Endothelial cell of umbilical vein (primary cell): ENCODE measurements around the gene TYW5. TPM values are rescaled to one million over a fixed set of nuclear protein-coding genes. Genes with fewer than 3 reads are reported as not detected.

Source experiments
- BruUV-seq: library from RNA; stranded (reverse); fragments of 400-500 nt; replicated peaks from 2 replicates; lab custom pipeline; 2021; lab: Mats Ljungman, UMichigan
- CTCF ChIA-PET: fragments of 300-600, 350-600 bp; sonication (Branson Sonifier 250); formaldehyde crosslinking; loops from one replicate; lab custom pipeline; 2021; ENCODE audit warnings: antibody characterized with exemption, inconsistent platforms; lab: Charles Lee
- POLR2A ChIA-PET: fragments of 300-600, 350-600 bp; sonication (Branson Sonifier 250); formaldehyde crosslinking; loops from one replicate; lab custom pipeline; 2021; ENCODE audit warnings: antibody characterized with exemption, inconsistent platforms; lab: Charles Lee
- DNase-seq: peaks from one replicate; pipeline ENCODE4 v3.0.0-alpha.2; 2011; ENCODE audit warnings: low read depth, low spot score
- FAIRE-seq: peaks from 2 replicates; lab custom pipeline; 2011; peaks lifted over from hg19 to GRCh38; lab: Jason Lieb, UNC
- H2AFZ ChIP-seq: 2 replicates; pipeline ENCODE4 v1.6.0; 2012; ENCODE audit warnings: low read depth, low read length, control low read depth, inconsistent platforms
- H3K27ac ChIP-seq: 2 replicates; pipeline ENCODE4 v1.5.1; 2011; ENCODE audit warnings: low read depth, mild to moderate bottlenecking, control low read depth, low read length, moderate library complexity; ENCODE audit not compliant: insufficient read depth
- H3K27me3 ChIP-seq, 2 experiments: 2 replicates each; pipeline versions ENCODE4 v1.6.0 to v1.6.1; 2011; ENCODE audit warnings: low read length in 2 of 2, mixed read lengths in 1 of 2; ENCODE audit not compliant: control insufficient read depth in 2 of 2, insufficient read depth in 2 of 2
- H3K36me3 ChIP-seq, 2 experiments: 2 replicates in 1 of 2; 3 replicates in 1 of 2; pipeline ENCODE4 v1.5.1; 2011; ENCODE audit warnings: low read length in 2 of 2, mild to moderate bottlenecking in 1 of 2, moderate library complexity in 1 of 2; ENCODE audit not compliant: control insufficient read depth in 2 of 2, insufficient read depth in 2 of 2; ENCODE audit errors: extremely low read depth in 1 of 2
- H3K4me1 ChIP-seq: 3 replicates; pipeline ENCODE4 v1.5.1; 2011; ENCODE audit warnings: mild to moderate bottlenecking, low read length; ENCODE audit not compliant: control insufficient read depth, insufficient read depth; ENCODE audit errors: extremely low read depth
- H3K4me2 ChIP-seq: 2 replicates; pipeline ENCODE4 v1.6.1; 2011; ENCODE audit warnings: low read length, control low read depth, mixed read lengths; ENCODE audit not compliant: insufficient read depth
- H3K4me3 ChIP-seq, 3 experiments: fragments of 200-600 bp in 1 of 3; sonication (generic), shearing (Covaris generic) in 1 of 3; replicated peaks in 1 of 3; 2 replicates each; pipeline ENCODE4 v1.5.1; 2011 to 2016; ENCODE audit warnings: control low read depth in 3 of 3, low read length in 3 of 3, mild to moderate bottlenecking in 2 of 3, inconsistent platforms in 1 of 3, low read depth in 1 of 3, moderate library complexity in 1 of 3; ENCODE audit not compliant: insufficient read depth in 1 of 3
- H3K79me2 ChIP-seq: 2 replicates; pipeline ENCODE4 v1.6.0; 2012; ENCODE audit warnings: low read length, inconsistent platforms; ENCODE audit not compliant: control insufficient read depth, insufficient read depth
- H3K9ac ChIP-seq: replicated peaks from 2 replicates; pipeline ENCODE3; 2011; ENCODE audit warnings: low read length, control low read depth; ENCODE audit not compliant: insufficient read depth; ENCODE audit errors: extremely low read depth
- H3K9me1 ChIP-seq: replicated peaks from 3 replicates; pipeline ENCODE4 v1.6.0; 2011; ENCODE audit warnings: mild to moderate bottlenecking, low read length; ENCODE audit not compliant: control insufficient read depth, insufficient read depth; ENCODE audit errors: extremely low read depth
- H3K9me3 ChIP-seq: replicated peaks from 2 replicates; pipeline ENCODE4 v1.5.1; 2012; ENCODE audit warnings: low read length, inconsistent platforms; ENCODE audit not compliant: control insufficient read depth, insufficient read depth
- H4K20me1 ChIP-seq: replicated peaks from 2 replicates; pipeline ENCODE3; 2011; ENCODE audit warnings: mild to moderate bottlenecking, low read length; ENCODE audit not compliant: control insufficient read depth, insufficient read depth; ENCODE audit errors: extremely low read depth
- CTCF ChIP-seq, 2 donors: IDR thresholded peaks; 1 replicate in 1 of 2; 2 replicates in 1 of 2; pipeline ENCODE4 v1.5.1; 2011; ENCODE audit warnings: low read length in 2 of 2, mild to moderate bottlenecking in 2 of 2, moderate library complexity in 2 of 2, control low read depth in 1 of 2, inconsistent platforms in 1 of 2, low read depth in 1 of 2; ENCODE audit not compliant: insufficient read depth in 1 of 2; ENCODE audit errors: extremely low read depth in 1 of 2
- EZH2 ChIP-seq: IDR thresholded peaks from 2 replicates; pipeline ENCODE4 v1.6.1; 2012; ENCODE audit warnings: borderline replicate concordance, low read depth, mild to moderate bottlenecking, moderate library complexity, low read length, inconsistent platforms; ENCODE audit not compliant: severe bottlenecking
- FOS ChIP-seq: IDR thresholded peaks from 2 replicates; pipeline ENCODE4 v1.6.1; 2011; ENCODE audit warnings: mild to moderate bottlenecking, low read length, moderate library complexity, borderline replicate concordance; ENCODE audit not compliant: insufficient read depth
- GATA2 ChIP-seq: IDR thresholded peaks from 2 replicates; pipeline ENCODE4 v1.7.0; 2011; ENCODE audit warnings: low read depth, mild to moderate bottlenecking, moderate library complexity, mixed read lengths, low read length; ENCODE audit not compliant: insufficient read length, insufficient read depth
- JUN ChIP-seq: IDR thresholded peaks from 2 replicates; pipeline ENCODE4 v1.6.1; 2011; ENCODE audit warnings: borderline replicate concordance, low read depth; ENCODE audit not compliant: insufficient read length, insufficient read depth
- MAX ChIP-seq: IDR thresholded peaks from 2 replicates; pipeline ENCODE4 v1.6.1; 2011; ENCODE audit not compliant: insufficient read depth, insufficient read length
- MYC ChIP-seq: IDR thresholded peaks from one replicate; pipeline ENCODE4 v1.6.1; 2011; ENCODE audit warnings: mild to moderate bottlenecking, low read depth, low read length
- POLR2A ChIP-seq: IDR thresholded peaks from 2 replicates; pipeline ENCODE4 v1.6.1; 2012; ENCODE audit warnings: low read depth, mild to moderate bottlenecking, control low read depth, low read length
- POLR2AphosphoS5 ChIP-seq: IDR thresholded peaks from 2 replicates; pipeline ENCODE4 v1.6.1; 2012; ENCODE audit warnings: low read depth, mild to moderate bottlenecking, control low read depth, low read length, moderate library complexity; ENCODE audit not compliant: insufficient read depth
- dilution Hi-C: fragments of 300-500 bp; cut with MboI; formaldehyde crosslinking; loops from one replicate; pipeline ENCODE4 v1.15.0; 2019; ENCODE audit warnings: low sequenced_read_pairs; ENCODE audit not compliant: extremely low pct_ligation_motif_present
- intact Hi-C: fragments of 100-400 bp; cut with micrococcal nuclease; formaldehyde crosslinking; loops from one replicate; pipeline ENCODE4 v1.10.0; 2022
- polyA plus RNA-seq, 4 experiments: library from polyadenylated mRNA; depleted of rRNA in 3 of 4; stranded (reverse) in 3 of 4; unstranded in 1 of 4; fragments of >200 nt; gene quantifications; 2 replicates each; pipeline versions ENCODE4 v1.2.1 to v1.2.3, GENCODE V29; 2011 to 2012; ENCODE audit warnings: missing spikeins in 1 of 4
- total RNA-seq: library from RNA; stranded (reverse); gene quantifications from 2 replicates; pipeline ENCODE4 v1.2.3, GENCODE V29; 2021

The TYW5 gene
- total and polyA plus RNA-seq, 2 donors (not counting 3 experiments of a cell fraction or from before 2014, with no cell fraction given) = 2.6 to 8.9 TPM

DNA sequence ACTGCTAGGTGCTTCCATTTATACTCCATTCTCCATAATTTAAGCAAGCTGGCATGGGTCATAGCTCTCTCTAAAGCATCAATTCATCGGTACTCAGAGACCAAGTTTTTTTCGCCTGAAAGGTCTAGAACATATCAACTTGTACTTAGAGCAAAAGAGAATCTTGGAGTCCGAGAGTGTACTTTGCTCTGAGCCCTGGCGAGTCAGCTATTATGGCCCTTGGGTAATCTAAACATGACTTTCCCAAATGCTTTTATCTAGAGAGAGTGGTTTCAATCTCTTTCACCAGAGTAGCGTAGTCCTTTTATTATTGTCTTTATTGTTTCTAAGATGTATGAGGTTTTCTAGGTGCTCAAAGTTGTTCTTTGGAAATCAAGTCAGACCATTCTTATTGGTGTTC lies 34.5 kb upstream of the TYW5 start:
- Histone ChIP-seq H3K27ac (no peak overlapping the region), H3K9me3 (no peaks in the 10 kb centered on the region), H3K4me3 (no peak overlapping the region), H3K9ac (no peak overlapping the region), H3K79me2 (no peaks in the 10 kb centered on the region), H3K9me1 (no peaks in the 10 kb centered on the region), H3K4me2 (no peak overlapping the region), H4K20me1 (no peaks in the 10 kb centered on the region), H2AFZ (no peak overlapping the region), H3K36me3 (no peaks in the 10 kb centered on the region), H3K4me1 (peaks cover 8% of the 10 kb centered on the region), H3K27me3 (peaks cover 10 to 14% of the 10 kb centered on the region in 2 experiments)
- dilution Hi-C loops = no loop called here
- no peak for FAIRE-seq
- DNase-seq = no peak
- ChIA-PET POLR2A (no interaction called here), CTCF (interaction anchor here (1.3 kb wide), 1 partner anchor 14 kb away, joined by 3 read pairs; no protein-coding TSS in a partner anchor)
- intact Hi-C loops = loop anchor here (10.0 kb wide), 1 partner anchor 195 kb away; no protein-coding TSS in a partner anchor
- no TSS peak for BruUV-seq
- TF ChIP-seq MAX (no peak), POLR2AphosphoS5 (no peak), POLR2A (no peak), JUN (no peak), CTCF (IDR thresholded peaks at IDR 0.05; ENCODE audit: extremely low read depth in 1 of 2, insufficient read depth in 1 of 2, low read depth in 1 of 2, low read length in 2 of 2) (no peak), FOS (no peak), GATA2 (no peak), MYC (no peak), EZH2 (no peak)
